Measurements from ENCODE around the gene NCKAP5.

Gene NCKAP5

GRCh38 chr2:133568172-133568571, at the start of gene NCKAP5:
Gene NCKAP5, minus strand, starts transcription at chr2:133568463. Its CDS starts 50,937 bp downstream, at chr2:133517526.
- no peak within 1 kb of the TSS for H3K4me3 ChIP-seq (ENCODE audit: low read depth, low read length)
- no peak for TF ChIP-seq CTCF (IDR thresholded peaks at IDR 0.05; ENCODE audit: insufficient read depth, low read depth, low read length, missing control alignments)
- DNase-seq (ENCODE audit: low read depth), result no peak

GRCh38 chr2:133609664-133610063, 41.4 kb upstream of the NCKAP5 start:
- DNase-seq (ENCODE audit: low read depth), result no peak

GRCh38 chr2:133608291-133608690, 40.0 kb upstream of the NCKAP5 start:
- TF ChIP-seq CTCF (IDR thresholded peaks at IDR 0.05; ENCODE audit: insufficient read depth, low read depth, low read length, missing control alignments), result no peak
- DNase-seq (ENCODE audit: low read depth), result no peak

More at GRCh38 chr2:133609664-133610063, 41.4 kb upstream of the NCKAP5 start:
- TF ChIP-seq CTCF (IDR thresholded peaks at IDR 0.05; ENCODE audit: insufficient read depth, low read depth, low read length, missing control alignments), result no peak
- no peak overlapping the region for H3K4me3 ChIP-seq (ENCODE audit: low read depth, low read length)

GRCh38 chr2:133607679-133608078, 39.4 kb upstream of the NCKAP5 start:
- DNase-seq (ENCODE audit: low read depth), result no peak
- TF ChIP-seq CTCF (IDR thresholded peaks at IDR 0.05; ENCODE audit: insufficient read depth, low read depth, low read length, missing control alignments), result no peak
- no peak overlapping the region for H3K4me3 ChIP-seq (ENCODE audit: low read depth, low read length)

More at GRCh38 chr2:133608291-133608690, 40.0 kb upstream of the NCKAP5 start:
- no peak overlapping the region for H3K4me3 ChIP-seq (ENCODE audit: low read depth, low read length)

GRCh38 chr2:133606616-133607015, 38.4 kb upstream of the NCKAP5 start:
- no peak overlapping the region for H3K4me3 ChIP-seq (ENCODE audit: low read depth, low read length)
- TF ChIP-seq CTCF (IDR thresholded peaks at IDR 0.05; ENCODE audit: insufficient read depth, low read depth, low read length, missing control alignments), result no peak
- no peak for DNase-seq (ENCODE audit: low read depth)

GRCh38 chr2:133605766-133606137, 37.5 kb upstream of the NCKAP5 start:
- H3K4me3 ChIP-seq (ENCODE audit: low read depth, low read length), result no peak overlapping the region
- no peak for DNase-seq (ENCODE audit: low read depth)
- TF ChIP-seq CTCF (IDR thresholded peaks at IDR 0.05; ENCODE audit: insufficient read depth, low read depth, low read length, missing control alignments), result no peak

GRCh38 chr2:133605011-133605765, 36.9 kb upstream of the NCKAP5 start:
- DNase-seq (ENCODE audit: low read depth), result no peak
- no peak overlapping the region for H3K4me3 ChIP-seq (ENCODE audit: low read depth, low read length)
- no peak for TF ChIP-seq CTCF (IDR thresholded peaks at IDR 0.05; ENCODE audit: insufficient read depth, low read depth, low read length, missing control alignments)

All from GM12865 (cell line).